B cell (primary cell): ENCODE results near the gene KCTD5. TPM values are rescaled to one million over a fixed set of nuclear protein-coding genes. Genes with fewer than 3 reads are reported as not detected.
"Not testable (repeated sequence)": the region's sequence is repeated elsewhere in the genome, so short reads cannot be mapped to it uniquely, and the experiment has no call there.

Source experiments
- ATAC-seq: fragments of 200-7000 bp; cut with Tn5 transposase; one replicate; pipeline ENCODE4 v1.10.0; 2021; ENCODE audit warnings: low read depth, mild to moderate bottlenecking, moderate number of reproducible peaks, moderate library complexity
- CTCF ChIA-PET: fragments of 350-600 bp; sonication (Branson Sonifier 250); formaldehyde crosslinking; loops from one replicate; lab custom pipeline; 2021; ENCODE audit warnings: antibody characterized with exemption, inconsistent platforms; lab: Charles Lee
- POLR2A ChIA-PET: fragments of 350-600 bp; sonication (Branson Sonifier 250); formaldehyde crosslinking; loops from one replicate; lab custom pipeline; 2021; ENCODE audit warnings: antibody characterized with exemption; lab: Charles Lee
- DNase-seq: peaks from one replicate; pipeline ENCODE4 v3.0.0; 2013
- H2AFZ ChIP-seq: 2 replicates; pipeline ENCODE4 v1.6.1; 2012; ENCODE audit warnings: mild to moderate bottlenecking, low read depth, low read length; ENCODE audit not compliant: insufficient read depth, poor library complexity, severe bottlenecking
- H3K27ac ChIP-seq, 2 donors: 1 replicate in 1 of 2; 2 replicates in 1 of 2; pipeline ENCODE4 v1.5.1; 2012 to 2013; ENCODE audit warnings: low read length in 2 of 2, mild to moderate bottlenecking in 2 of 2, moderate library complexity in 1 of 2
- H3K27me3 ChIP-seq, 4 experiments: fragments of 200-600 bp in 1 of 4; sonication (generic) in 1 of 4; replicated peaks in 1 of 4; 1 replicate in 2 of 4; 2 replicates in 2 of 4; pipeline versions ENCODE4 v1.6.1 to v1.7.0; 2013 to 2016; ENCODE audit warnings: low read length in 3 of 4, mild to moderate bottlenecking in 2 of 4, mixed read lengths in 1 of 4, moderate library complexity in 1 of 4; ENCODE audit not compliant: insufficient read depth in 4 of 4, control insufficient read depth in 3 of 4; ENCODE audit errors: control extremely low read depth in 1 of 4
- H3K36me3 ChIP-seq, 2 experiments: replicated peaks in 1 of 2; 1 replicate in 1 of 2; 2 replicates in 1 of 2; pipeline versions ENCODE4 v1.6.1 to v1.7.1; 2013; ENCODE audit warnings: low read length in 1 of 2; ENCODE audit not compliant: insufficient read depth in 2 of 2, control insufficient read depth in 1 of 2; ENCODE audit errors: control extremely low read depth in 1 of 2, extremely low read depth in 1 of 2
- H3K4me1 ChIP-seq, 2 donors: fragments of 200-600 bp in 1 of 2; sonication (generic) in 1 of 2; 1 replicate in 1 of 2; 2 replicates in 1 of 2; pipeline versions ENCODE4 v1.5.1 to v1.6.1; 2013 to 2017; ENCODE audit warnings: low read length in 2 of 2; ENCODE audit not compliant: control insufficient read depth in 2 of 2, insufficient read depth in 2 of 2
- H3K4me2 ChIP-seq: replicated peaks from 2 replicates; pipeline ENCODE3; 2012; ENCODE audit warnings: mild to moderate bottlenecking, low read depth, low read length; ENCODE audit not compliant: poor library complexity, severe bottlenecking
- H3K4me3 ChIP-seq, 5 experiments: fragments of 200-600 bp in 1 of 5; sonication (generic) in 1 of 5; 1 replicate in 3 of 5; 2 replicates in 2 of 5; pipeline versions ENCODE4 v1.5.1 to v1.7.0; 2011 to 2016; ENCODE audit warnings: low read length in 4 of 5, mild to moderate bottlenecking in 4 of 5, low read depth in 2 of 5, control low read depth in 1 of 5, moderate library complexity in 1 of 5; ENCODE audit not compliant: insufficient read depth in 1 of 5; ENCODE audit errors: control extremely low read depth in 1 of 5, extremely low read depth in 1 of 5
- H3K79me2 ChIP-seq: fragments of 200-600 bp; sonication (generic); one replicate; pipeline ENCODE4 v1.6.0; 2016; ENCODE audit warnings: low read length; ENCODE audit not compliant: control insufficient read depth, insufficient read depth
- H3K9ac ChIP-seq: fragments of 200-600 bp; sonication (generic); 2 replicates; pipeline ENCODE4 v1.6.1; 2017; ENCODE audit warnings: mild to moderate bottlenecking, low read length, moderate library complexity
- H3K9me3 ChIP-seq, 3 donors: one replicate each; pipeline versions ENCODE4 v1.6.1 to v1.7.1; 2013; ENCODE audit warnings: low read length in 2 of 3; ENCODE audit not compliant: control insufficient read depth in 2 of 3, insufficient read depth in 1 of 3; ENCODE audit errors: control extremely low read depth in 1 of 3
- H4K20me1 ChIP-seq: 2 replicates; pipeline ENCODE4 v1.6.0; 2012; ENCODE audit warnings: mild to moderate bottlenecking, low read length; ENCODE audit not compliant: insufficient read depth, control insufficient read depth, poor library complexity, severe bottlenecking
- H3K27ac Mint-ChIP-seq: one replicate; pipeline ENCODE4 v1.8.0; 2021; ENCODE audit warnings: mixed read lengths
- H3K27me3 Mint-ChIP-seq: one replicate; pipeline ENCODE4 v1.8.0; 2021; ENCODE audit warnings: mixed read lengths
- H3K4me1 Mint-ChIP-seq: one replicate; pipeline ENCODE4 v1.8.0; 2021; ENCODE audit warnings: mixed read lengths
- H3K4me3 Mint-ChIP-seq: one replicate; pipeline ENCODE4 v1.8.0; 2021; ENCODE audit warnings: mixed read lengths
- H3K9me3 Mint-ChIP-seq: one replicate; pipeline ENCODE4 v1.8.0; 2022; ENCODE audit warnings: mixed read lengths; ENCODE audit not compliant: insufficient read depth
- WGBS: methylation state at CpG from one replicate; pipeline ENCODE4 v1.1.5; 2013; ENCODE audit warnings: missing lambda C conversion rate; ENCODE audit not compliant: insufficient coverage; 5-methylcytosine and 5-hydroxymethylcytosine counted together
- intact Hi-C: fragments of 100-400 bp; cut with micrococcal nuclease; formaldehyde crosslinking; loops from one replicate; pipeline ENCODE4 v1.10.0; 2022
- polyA plus RNA-seq: library from polyadenylated mRNA; depleted of rRNA; stranded (reverse); fragments of >200 nt; gene quantifications from 2 replicates; pipeline ENCODE4 v1.2.3, GENCODE V29; 2012
- total RNA-seq, 2 donors: library from RNA; stranded (reverse); fragments of 120-200 nt in 1 of 2; gene quantifications; 1 replicate in 1 of 2; 2 replicates in 1 of 2; pipeline versions ENCODE4 v1.2.3 to v1.2.4, GENCODE V29; 2013 to 2022

KCTD5 gene
- total and polyA plus RNA-seq, 2 donors (not counting 1 experiment from before 2014, with no cell fraction given): 17.2 to 37.3 TPM

- peaks cover 2 to 12% of the 10 kb centered on the region in 2 donors for H3K4me1 ChIP-seq
- WGBS: 96% methylated on average over 7 of the region's 7 CpGs
- H3K9ac ChIP-seq, H2AFZ ChIP-seq, POLR2A ChIA-PET, H3K9me3 Mint-ChIP-seq, H3K27me3 ChIP-seq, H3K4me3 Mint-ChIP-seq, H3K4me3 ChIP-seq, H4K20me1 ChIP-seq, H3K27ac ChIP-seq, intact Hi-C loops, CTCF ChIA-PET, H3K9me3 ChIP-seq, H3K27me3 Mint-ChIP-seq, H3K27ac Mint-ChIP-seq, ATAC-seq, H3K79me2 ChIP-seq, DNase-seq, H3K4me2 ChIP-seq: not testable (repeated sequence)
- H3K36me3 ChIP-seq: peaks cover 0 to 17% of the 10 kb centered on the region in 2 experiments
- peaks cover 22% of the 10 kb centered on the region for H3K4me1 Mint-ChIP-seq
Measured at GRCh38 chr16:2666671-2667070, 15.7 kb upstream of the KCTD5 start.

DNA sequence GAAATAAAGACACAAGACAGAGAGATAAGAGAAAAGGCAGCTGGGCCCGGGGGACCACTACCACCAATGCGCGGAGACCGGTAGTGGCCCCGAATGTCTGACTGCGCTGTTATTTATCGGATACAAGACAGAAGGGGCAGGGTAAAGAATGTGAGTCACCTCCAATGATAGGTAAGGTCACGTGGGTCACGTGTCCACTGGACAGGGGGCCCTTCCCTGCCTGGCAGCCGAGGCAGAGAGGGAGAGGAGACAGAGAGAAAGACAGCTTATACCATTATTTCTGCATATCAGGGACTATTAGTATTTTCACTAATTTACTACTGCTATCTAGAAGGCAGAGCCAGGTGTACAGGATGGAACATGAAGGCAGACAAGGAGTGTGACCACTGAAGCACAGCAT is 12.7 kb upstream of the KCTD5 start:
- ATAC-seq, POLR2A ChIA-PET, H4K20me1 ChIP-seq, H3K4me3 ChIP-seq, H3K9ac ChIP-seq, intact Hi-C loops, H3K9me3 Mint-ChIP-seq, H2AFZ ChIP-seq, H3K9me3 ChIP-seq, H3K4me3 Mint-ChIP-seq, H3K27ac ChIP-seq, H3K27ac Mint-ChIP-seq, H3K27me3 Mint-ChIP-seq, DNase-seq, H3K4me2 ChIP-seq, H3K27me3 ChIP-seq: not testable (repeated sequence)
- peaks cover 26% of the 10 kb centered on the region for H3K4me1 Mint-ChIP-seq
- Histone ChIP-seq H3K4me1 (peaks cover 10 to 27% of the 10 kb centered on the region in 2 donors), H3K36me3 (peaks cover 0 to 17% of the 10 kb centered on the region in 2 experiments), H3K79me2 (peaks cover 16% of the 10 kb centered on the region)
- CTCF ChIA-PET: interaction anchor here (1.1 kb wide), 1 partner anchor 13 kb away, joined by 3 read pairs; the partner anchor contains the start of gene KCTD5
- 100% methylated on average over 4 of the region's 10 CpGs for WGBS
